Calu3 (cell line): Measurements from ENCODE around the gene DCC. TPM values are rescaled to one million over a fixed set of nuclear protein-coding genes. Genes with fewer than 3 reads are reported as not detected.

Source experiments
- BruUV-seq: library from RNA; stranded (reverse); fragments of 400-500 nt; replicated peaks from 2 replicates; lab custom pipeline; 2021; lab: Mats Ljungman, UMichigan
- CTCF ChIA-PET: fragments of 300-600 bp; sonication (Branson Sonifier 250); formaldehyde crosslinking; loops from one replicate; lab custom pipeline; 2022; ENCODE audit warnings: antibody characterized with exemption; lab: Charles Lee
- DNase-seq: peaks from one replicate; pipeline ENCODE4 v3.0.0; 2022
- H3K27ac Mint-ChIP-seq: one replicate; pipeline ENCODE4 v1.8.0; 2022; ENCODE audit warnings: mixed read lengths; ENCODE audit not compliant: unreplicated experiment
- H3K27me3 Mint-ChIP-seq: one replicate; pipeline ENCODE4 v1.8.0; 2022; ENCODE audit warnings: mixed read lengths; ENCODE audit not compliant: unreplicated experiment
- H3K36me3 Mint-ChIP-seq: one replicate; pipeline ENCODE4 v1.8.0; 2022; ENCODE audit warnings: mild to moderate bottlenecking, moderate library complexity, mixed read lengths; ENCODE audit not compliant: insufficient read depth, unreplicated experiment
- H3K4me1 Mint-ChIP-seq: one replicate; pipeline ENCODE4 v1.8.0; 2022; ENCODE audit warnings: mild to moderate bottlenecking, low read depth, mixed read lengths; ENCODE audit not compliant: unreplicated experiment
- H3K4me3 Mint-ChIP-seq: one replicate; pipeline ENCODE4 v1.8.0; 2022; ENCODE audit warnings: mild to moderate bottlenecking, low read depth, moderate library complexity, mixed read lengths; ENCODE audit not compliant: unreplicated experiment
- H3K9me3 Mint-ChIP-seq: one replicate; pipeline ENCODE4 v1.8.0; 2022; ENCODE audit warnings: low read depth, mixed read lengths; ENCODE audit not compliant: unreplicated experiment
- intact Hi-C: fragments of 100-400 bp; cut with micrococcal nuclease; formaldehyde crosslinking; loops from one replicate; pipeline ENCODE4 v1.10.0; 2022; ENCODE audit not compliant: unreplicated experiment
- total RNA-seq: library from RNA; stranded (reverse); gene quantifications from 2 replicates; pipeline ENCODE4 v1.2.3, GENCODE V29; 2022
- TF ChIP-seq, protein P1 (sequence below): fragments of 200-600 bp; IDR thresholded peaks from one replicate; pipeline ENCODE4 v1.8.0; 2022; ENCODE audit warnings: antibody characterized with exemption; ENCODE audit not compliant: unreplicated experiment

DCC gene
- total RNA-seq, 1 experiment from 2014 or later: not detected

DNA sequence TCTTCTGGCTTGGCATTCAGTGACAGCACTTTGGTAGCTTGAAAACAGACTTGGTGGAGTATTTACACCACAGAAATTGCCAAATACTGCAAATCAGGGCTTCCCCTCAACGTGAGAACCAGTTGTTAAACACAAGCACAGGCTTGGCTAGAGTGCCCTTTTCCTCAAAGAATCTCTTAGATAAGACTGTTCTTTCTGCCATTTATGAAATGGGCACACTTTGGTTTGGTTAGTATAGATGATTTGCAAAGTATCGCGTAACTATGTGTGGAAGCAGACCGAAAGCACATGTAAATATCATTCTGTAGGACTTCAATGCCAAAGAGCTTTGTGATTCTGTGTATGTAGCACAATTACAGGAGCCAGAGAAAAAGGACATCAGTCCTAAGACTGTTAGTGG, 308.2 kb downstream of the DCC start:
- Mint-ChIP-seq H3K27ac (no peak overlapping the region), H3K9me3 (peaks cover 8% of the 10 kb centered on the region), H3K4me3 (no peak overlapping the region), H3K4me1 (no peaks in the 10 kb centered on the region), H3K36me3 (no peaks in the 10 kb centered on the region), H3K27me3 (peaks cover 29% of the 10 kb centered on the region)
- no peak for DNase-seq
- no TSS peak for BruUV-seq
- CTCF ChIA-PET: no interaction called here
- intact Hi-C loops: no loop called here
- TF ChIP-seq, protein P1, sequence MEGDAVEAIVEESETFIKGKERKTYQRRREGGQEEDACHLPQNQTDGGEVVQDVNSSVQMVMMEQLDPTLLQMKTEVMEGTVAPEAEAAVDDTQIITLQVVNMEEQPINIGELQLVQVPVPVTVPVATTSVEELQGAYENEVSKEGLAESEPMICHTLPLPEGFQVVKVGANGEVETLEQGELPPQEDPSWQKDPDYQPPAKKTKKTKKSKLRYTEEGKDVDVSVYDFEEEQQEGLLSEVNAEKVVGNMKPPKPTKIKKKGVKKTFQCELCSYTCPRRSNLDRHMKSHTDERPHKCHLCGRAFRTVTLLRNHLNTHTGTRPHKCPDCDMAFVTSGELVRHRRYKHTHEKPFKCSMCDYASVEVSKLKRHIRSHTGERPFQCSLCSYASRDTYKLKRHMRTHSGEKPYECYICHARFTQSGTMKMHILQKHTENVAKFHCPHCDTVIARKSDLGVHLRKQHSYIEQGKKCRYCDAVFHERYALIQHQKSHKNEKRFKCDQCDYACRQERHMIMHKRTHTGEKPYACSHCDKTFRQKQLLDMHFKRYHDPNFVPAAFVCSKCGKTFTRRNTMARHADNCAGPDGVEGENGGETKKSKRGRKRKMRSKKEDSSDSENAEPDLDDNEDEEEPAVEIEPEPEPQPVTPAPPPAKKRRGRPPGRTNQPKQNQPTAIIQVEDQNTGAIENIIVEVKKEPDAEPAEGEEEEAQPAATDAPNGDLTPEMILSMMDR: no peak

DNA sequence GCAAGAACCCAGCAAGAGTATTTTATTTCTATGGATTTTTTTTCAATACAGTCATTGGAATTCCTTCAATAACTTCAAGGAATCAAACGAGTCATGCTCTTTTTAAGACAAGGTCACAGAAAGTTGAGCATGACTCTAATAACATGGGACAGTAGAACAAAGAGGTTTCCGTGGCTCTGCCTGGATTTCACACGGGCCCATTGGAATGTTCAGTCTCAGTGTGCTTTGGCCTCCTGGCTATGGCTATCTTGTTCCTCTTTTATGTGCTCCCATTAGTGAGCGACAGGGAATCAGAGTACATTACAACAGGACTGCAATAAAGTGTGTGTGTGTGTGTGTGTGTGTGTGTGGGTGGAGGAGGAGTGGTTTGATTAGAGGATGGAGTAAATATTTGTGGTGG, 312.4 kb downstream of the DCC start:
- Mint-ChIP-seq H3K36me3 (no peaks in the 10 kb centered on the region), H3K4me3 (no peak overlapping the region), H3K27me3 (peaks cover 23% of the 10 kb centered on the region), H3K27ac (no peak overlapping the region), H3K9me3 (peaks cover 6% of the 10 kb centered on the region), H3K4me1 (no peaks in the 10 kb centered on the region)
- TF ChIP-seq, protein P1: no peak
- CTCF ChIA-PET: no interaction called here
- no peak for DNase-seq
- intact Hi-C loops: no loop called here
- BruUV-seq: no TSS peak

DNA sequence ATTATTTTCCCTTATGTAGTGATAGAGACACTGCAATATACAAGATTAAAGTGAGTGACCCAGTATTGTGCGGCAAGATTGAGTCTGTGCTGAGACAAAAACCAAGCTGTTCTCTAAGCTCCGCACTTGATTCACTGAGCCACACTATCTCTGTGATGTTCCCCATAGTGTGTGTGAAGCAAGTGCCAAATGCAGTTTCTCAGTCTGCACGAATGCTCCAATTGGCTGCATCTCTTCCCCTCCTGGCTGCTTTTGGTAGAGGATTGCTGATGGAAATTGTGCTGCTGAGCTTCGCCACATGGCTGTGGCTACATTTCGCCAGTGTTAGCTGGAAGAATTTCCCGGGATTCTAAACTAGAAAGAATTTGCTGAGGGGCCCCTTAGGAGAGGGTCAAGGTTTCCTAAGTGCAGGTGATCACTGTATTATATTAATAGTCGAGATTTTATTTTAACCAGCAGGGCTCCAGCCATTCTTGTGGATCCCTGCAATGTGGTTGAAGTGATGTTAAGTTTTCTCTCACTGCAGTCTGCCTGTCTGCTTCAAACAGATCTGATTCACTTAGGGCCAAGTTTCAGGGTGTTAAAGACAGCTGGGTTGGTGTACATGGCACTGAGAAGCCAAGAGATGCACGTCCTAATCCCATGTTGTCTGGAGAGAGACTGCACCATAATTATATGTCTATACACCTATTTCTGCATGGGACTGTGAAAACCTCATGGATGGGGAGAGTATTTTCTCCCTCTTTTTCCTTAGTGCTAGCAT, 317.2 kb downstream of the DCC start:
- BruUV-seq: no TSS peak

DNA sequence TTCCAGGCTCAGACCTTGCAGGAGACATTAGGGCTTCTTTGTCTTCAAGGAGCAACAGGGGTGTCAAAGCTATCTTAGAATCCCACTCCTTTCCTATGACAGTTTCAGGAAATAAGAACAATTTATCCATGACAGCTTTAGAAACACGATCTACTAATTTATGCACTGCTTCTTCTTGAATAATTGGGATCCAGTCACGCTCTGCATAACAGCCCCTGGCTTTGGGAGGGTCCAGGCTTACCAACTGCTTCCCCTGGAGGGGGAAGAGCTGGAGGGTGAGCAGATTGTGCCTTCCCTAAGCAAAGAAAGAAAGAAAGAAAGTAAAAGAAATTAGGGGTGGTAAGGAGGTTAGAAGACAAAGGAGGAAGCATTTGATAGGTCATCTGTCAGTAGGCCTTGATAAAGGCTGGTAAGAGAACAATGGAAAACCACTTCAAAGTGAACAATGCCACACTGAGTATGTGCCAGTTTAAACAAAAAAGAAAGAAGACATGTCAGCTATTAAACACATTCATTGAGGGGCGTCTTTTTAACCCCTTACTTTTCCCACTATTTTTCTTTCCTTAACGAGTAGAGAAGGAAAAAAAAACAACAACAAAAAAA, 327.6 kb downstream of the DCC start:
- Mint-ChIP-seq H3K27ac (no peak overlapping the region), H3K9me3 (no peaks in the 10 kb centered on the region), H3K27me3 (peaks cover 22% of the 10 kb centered on the region), H3K4me1 (no peaks in the 10 kb centered on the region), H3K36me3 (no peaks in the 10 kb centered on the region), H3K4me3 (no peak overlapping the region)
- BruUV-seq: no TSS peak
- CTCF ChIA-PET: interaction anchor here (0.6 kb wide), 1 partner anchor 389 kb away, joined by 4 read pairs; no protein-coding TSS in a partner anchor
- intact Hi-C loops: no loop called here
- TF ChIP-seq, protein P1: no peak
- no peak for DNase-seq

More for the DNA sequence above, 317.2 kb downstream of the DCC start:
- no peak overlapping the region for H3K4me3 Mint-ChIP-seq
- no peak overlapping the region for H3K27ac Mint-ChIP-seq
- intact Hi-C loops: no loop called here
- no peak for DNase-seq
- H3K4me1 Mint-ChIP-seq: no peaks in the 10 kb centered on the region
- TF ChIP-seq, protein P1: no peak
- peaks cover 14% of the 10 kb centered on the region for H3K27me3 Mint-ChIP-seq
- CTCF ChIA-PET: no interaction called here
- no peaks in the 10 kb centered on the region for H3K9me3 Mint-ChIP-seq
- H3K36me3 Mint-ChIP-seq: no peaks in the 10 kb centered on the region
